Activated CD4-positive, CD25-positive, alpha-beta regulatory T cell (primary cell): ENCODE data around the gene ENTPD8.

Source experiments
- DNase-seq, 4 experiments: peaks; one replicate each; lab custom pipeline; 2025; lab: John Stamatoyannopoulos, UW

Gene ENTPD8

GRCh38 chr9:137431416-137431931, 9.7 kb downstream of the ENTPD8 start:
- no peak for DNase-seq

DNA sequence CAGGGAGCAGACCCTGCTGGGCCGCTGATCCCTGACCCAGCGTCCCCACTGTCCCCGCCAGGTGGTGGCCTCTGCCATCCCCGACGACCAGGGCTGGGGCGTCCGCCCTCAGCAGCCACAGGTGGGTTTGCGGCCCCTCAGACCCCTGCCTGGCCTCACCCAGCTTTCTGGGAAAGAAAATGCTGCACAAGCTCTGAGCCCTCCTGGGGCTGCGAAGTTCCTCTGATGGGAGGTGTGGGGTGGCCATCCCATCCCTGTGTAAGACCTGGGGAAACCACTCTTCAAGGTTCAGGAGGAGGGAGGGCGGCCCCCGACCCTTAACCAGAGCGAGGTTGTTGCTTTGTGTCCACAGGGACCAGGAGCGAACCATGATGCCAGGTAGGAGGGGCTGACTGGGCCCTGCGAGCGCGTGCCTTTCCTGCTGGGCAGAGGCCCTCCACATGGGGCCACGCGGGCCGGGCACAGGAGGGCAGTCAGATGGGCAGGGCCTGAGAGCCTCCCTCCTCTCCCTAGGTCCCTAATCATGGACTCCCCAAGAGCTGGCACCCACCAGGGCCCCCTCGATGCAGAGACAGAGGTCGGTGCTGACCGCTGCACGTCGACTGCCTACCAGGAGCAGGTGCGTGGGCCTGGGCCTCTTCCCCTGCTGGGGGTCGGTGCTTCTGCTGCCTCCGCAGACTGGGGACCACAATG, 10.3 kb downstream of the ENTPD8 start:
- no peak for DNase-seq

- no peak for DNase-seq
These were observed 11.0 kb downstream of the ENTPD8 start for GRCh38 chr9:137429974-137430722.

DNA sequence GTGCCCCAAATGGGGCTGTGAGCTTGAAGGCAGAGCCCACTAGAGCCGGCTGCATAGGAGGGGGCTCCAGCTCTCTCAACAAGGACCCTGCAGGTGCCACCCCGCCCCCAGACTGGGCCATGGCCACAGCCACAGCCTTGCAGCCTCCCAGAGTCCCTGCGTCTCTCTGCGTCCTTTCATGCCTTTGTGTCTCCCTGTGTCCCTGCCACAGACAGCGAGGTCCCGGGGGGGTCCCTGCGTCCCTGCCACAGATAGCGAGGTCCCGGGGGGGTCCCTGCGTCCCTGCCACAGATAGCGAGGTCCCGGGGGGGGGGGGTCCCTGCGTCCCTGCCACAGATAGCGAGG, 11.6 kb downstream of the ENTPD8 start:
- no peak for DNase-seq

DNA sequence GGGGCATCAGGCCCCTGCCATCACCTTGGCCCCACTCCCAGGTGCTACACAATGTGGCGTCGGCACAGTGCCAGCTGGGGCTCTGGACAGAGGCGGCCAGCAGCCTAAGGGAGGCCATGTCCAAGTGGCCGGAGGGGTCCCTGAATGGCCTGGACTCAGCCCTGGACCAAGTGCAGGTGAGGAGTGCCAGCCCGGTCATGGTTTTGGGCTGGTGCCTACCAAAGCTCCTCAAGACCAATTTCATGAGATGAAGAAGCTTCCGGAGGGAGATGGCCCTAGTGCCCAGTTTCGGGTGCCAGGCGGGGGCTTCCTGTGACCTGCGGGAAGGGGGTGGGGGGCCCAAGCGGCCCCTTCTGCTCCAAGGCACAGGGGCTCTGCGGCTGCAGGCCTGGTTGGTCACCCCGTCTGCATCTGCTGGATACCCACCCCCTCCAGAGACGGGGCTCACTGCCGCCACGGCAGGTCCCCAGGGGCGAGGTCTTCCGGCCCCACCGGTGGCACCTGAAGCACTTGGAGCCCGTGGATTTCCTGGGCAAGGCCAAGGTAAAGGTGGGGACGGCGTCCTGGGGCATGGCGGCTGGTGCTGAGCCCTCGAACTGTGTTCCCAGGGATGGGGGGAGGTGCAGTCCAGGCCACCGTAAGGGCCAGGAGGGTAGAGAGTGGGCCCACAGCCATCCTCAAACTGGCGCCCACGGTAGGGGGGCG, 12.2 kb downstream of the ENTPD8 start:
- no peak for DNase-seq

- DNase-seq: no peak
These were observed 12.9 kb downstream of the ENTPD8 start for GRCh38 chr9:137428311-137428630.

GRCh38 chr9:137427454-137428310, 13.5 kb downstream of the ENTPD8 start:
- DNase-seq: no peak

DNA sequence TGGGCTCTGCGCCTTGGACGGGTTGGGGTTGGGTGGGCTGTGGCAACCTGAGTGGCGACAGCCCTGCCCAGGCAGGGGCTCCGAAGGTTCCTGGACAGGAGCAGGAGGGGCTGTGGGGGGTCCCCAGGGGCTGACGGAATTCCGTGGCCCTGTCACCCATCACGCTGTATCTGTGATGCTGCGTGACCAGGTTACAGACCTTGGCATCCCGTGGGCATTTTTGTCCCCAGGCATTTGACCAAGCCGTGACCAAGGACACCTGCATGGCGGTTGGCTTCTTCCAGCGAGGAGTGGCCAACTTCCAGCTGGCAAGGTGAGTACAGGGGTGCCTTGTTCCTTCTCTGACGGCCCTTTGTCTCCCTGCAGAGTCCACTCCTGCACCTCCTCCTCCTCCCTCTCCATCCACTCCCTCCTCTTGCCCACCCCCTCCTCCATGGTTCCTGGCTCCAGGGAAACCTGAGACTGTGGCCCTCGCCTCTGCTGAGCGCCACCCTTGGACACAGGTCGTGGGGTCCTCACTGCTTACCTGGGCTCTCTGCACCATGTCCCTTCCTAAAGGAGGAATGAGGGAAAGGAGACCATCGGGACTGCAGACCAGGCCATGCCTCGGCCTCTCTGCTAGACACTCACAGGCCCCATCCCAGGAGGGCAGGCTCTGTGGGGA, 15.0 kb downstream of the ENTPD8 start:
- DNase-seq: no peak

- no peak for DNase-seq
These were observed 17.5 kb downstream of the ENTPD8 start for GRCh38 chr9:137423514-137424291.

DNA sequence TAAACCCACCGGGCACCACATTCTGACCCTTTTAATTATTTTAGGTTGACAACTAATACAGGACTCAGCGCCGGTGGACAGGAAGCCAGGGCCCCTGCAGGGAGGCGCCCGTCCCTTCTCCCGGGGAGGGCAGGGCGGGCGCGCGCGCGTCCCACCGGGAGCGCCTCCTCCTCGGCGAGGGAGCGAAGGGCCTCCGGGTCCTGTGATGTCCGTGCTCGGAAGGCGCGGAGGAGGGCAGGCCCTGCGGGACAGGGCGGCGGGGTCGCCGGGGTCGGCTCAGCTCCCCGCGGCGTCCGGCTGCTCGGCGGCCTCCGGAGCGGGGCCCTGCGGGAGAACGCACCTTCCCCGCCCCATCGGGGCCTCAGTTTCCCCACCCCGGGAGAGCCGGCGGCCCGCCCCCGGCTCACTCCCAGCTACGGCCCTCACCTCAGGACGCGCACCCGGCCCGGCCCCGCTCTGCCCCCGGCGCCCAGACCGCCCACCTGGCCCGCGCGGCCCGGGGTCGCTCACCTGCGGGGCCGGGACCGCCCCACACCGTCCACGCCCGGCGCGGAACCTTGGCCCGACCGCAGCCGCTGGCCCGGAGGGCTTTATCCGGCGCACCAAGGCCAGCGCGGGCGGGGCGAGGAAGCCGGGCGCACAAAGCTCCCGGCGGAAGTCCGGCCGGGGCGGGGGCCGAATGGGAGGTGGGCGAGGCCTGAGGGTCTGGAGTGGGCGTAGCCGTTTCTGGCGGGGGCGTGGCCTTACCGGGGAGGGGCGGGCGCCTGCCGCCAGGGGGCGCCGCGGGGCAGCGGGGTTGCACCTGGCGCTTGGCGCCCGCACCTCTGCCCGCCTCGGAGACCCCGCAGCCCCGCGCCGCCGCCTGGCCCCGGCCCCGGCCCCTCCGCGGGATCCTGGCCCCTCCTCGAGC, 18.3 kb downstream of the ENTPD8 start, which contains the start of the genes EXD3 and NOXA1:
EXD3 (minus strand) TSS at position 559 of the 910 bp plus-strand sequence. CDS start 27,805 bp downstream, outside the sequence.
NOXA1 (plus strand) TSS at position 790 of the 910 bp plus-strand sequence. CDS start 137 bp downstream, outside the sequence.
- DNase-seq: peak; percentile 92 to 97 (median 94)

DNA sequence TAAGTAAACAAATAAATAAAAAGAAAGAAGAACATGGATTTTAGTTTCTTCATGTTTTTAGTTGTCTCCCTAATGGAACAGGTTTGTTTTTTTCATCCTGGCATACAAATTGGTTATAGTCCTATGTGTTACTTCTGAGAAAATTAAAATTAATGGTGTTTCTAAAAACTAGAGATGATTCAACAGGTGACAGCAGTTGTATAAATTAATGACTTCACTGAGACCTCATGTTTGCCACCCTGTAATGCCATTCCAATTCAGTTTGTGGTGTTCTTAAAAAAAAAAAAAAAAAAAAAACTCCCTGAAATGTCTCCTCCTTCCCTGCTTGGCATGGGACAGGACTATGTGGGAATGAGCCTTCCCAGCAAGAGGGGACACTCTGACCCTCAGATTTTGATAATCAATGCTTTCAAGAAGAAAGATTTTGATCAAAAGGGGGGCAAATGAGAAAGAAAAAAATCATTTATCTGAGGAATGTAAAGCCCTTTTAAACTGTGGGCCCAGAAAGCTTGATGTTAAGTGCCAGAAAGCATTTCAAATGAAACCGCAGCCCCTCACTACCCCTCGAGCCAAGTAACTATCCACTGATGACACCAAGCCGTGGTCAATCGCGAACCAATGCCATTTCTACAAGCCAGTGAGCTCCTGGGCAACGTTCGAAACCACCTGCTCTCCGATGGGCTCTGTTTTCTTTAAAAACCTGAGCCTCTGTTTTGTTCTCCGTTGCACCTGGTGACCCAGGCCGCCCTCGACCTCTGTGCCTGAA, 19.1 kb downstream of the ENTPD8 start:
- DNase-seq: no peak

DNA sequence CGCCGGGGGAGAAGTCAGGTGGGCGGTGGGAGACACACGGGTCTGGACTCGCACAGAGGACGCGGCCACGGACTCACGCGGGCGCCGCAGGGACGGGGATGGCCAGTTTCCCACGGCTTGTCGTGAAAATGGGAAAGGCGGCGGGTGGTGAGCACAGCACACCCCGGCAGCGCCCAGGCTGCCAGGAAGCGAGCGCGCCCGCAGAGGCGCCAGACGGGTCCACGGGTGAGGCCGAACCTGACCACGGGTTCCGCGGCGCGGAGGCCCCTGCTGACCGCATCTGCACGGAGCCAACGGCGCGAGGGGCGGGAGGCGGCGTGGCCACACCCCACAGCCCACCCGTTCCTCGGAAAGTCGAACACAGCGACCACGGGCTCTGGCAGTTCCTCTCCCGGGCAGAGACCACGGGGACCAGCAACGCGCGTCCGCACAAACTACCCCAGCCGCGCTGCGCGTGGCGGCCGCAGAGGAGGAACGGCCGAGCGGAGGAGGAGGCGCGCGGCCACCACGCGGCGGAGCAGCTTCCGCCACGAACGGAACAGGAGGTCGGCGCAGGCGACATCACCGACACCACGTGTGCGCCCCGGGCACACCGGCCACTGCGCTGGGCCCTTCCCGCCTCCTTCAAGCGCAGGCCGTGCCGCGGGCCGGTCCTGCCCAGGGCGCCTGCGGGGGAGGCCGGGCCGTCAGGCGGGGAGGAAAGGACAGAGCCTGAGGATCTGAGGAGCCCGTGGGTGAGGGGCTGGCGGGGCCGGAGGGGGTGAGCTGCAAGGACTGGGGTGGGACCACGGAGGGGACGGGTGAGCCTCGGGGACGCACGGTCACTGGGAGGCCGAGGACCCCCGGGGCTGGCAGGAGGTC, 23.8 kb downstream of the ENTPD8 start:
- DNase-seq: no peak

- DNase-seq: no peak
These were observed 24.5 kb downstream of the ENTPD8 start for GRCh38 chr9:137416563-137417151.

DNA sequence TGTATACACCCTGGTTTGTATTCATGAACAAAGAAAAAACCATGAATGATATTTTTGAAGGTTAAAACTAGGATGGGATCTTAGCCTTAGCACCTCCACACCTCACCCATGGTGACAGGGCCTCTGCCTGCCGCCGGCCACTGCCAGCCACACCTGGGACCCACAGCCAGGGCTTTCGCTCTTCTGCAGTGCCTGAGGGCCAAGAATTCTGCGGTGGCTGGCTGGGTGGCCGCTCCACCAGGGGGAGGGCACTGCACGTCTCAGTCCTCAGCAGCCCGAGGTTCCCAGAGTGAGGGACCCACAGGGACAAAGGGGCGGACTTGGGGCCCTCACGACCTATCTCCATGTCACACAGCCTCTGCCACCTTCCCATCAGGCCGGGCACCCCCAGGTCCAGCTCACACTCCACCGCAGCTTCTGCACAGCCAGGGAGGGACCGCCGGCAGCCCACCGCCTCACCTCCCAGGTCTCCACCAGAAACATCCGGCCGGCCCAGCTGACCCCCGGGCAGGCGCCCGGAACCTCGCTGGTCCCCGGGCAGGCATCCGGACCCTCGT, 25.1 kb downstream of the ENTPD8 start:
- no peak for DNase-seq

DNA sequence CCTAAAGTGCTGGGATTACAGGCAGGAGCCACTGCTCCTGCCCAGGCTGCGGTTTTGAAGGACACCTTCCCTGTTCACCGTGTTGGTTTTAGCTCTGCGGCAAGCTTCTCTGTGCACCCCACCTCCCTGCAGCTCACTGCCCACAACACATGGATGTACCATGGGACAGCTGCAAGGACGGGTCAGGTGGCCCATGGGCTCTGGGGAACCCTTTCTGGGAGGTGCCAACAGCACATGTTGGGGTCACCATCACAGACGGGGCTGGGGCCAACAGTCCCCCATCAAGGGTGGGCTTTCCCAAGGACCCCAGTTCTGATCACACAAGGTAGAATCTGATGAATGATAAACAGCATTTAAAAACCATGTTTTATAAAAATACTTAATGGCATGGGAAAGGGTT, 25.7 kb downstream of the ENTPD8 start:
- no peak for DNase-seq

- no peak for DNase-seq
These were observed 28.7 kb downstream of the ENTPD8 start for GRCh38 chr9:137412431-137412830.
